Measurements from ENCODE around the gene REEP3.

- TF ChIP-seq CTCF (IDR thresholded peaks at IDR 0.05; ENCODE audit: low read length) (no peak), EZH2 (IDR thresholded peaks at IDR 0.05; ENCODE audit: borderline replicate concordance, low read length) (no peak)
Measured at GRCh38 chr10:63622097-63622496, 100.9 kb downstream of the REEP3 start.
